SK-N-SH treated with all-trans-retinoic acid at 6 μM for 48 hours (cell line): ENCODE measurements around the gene COX4I2.
"Not testable (repeated sequence)": the region's sequence is repeated elsewhere in the genome, so short reads cannot be mapped to it uniquely, and the experiment has no call there.

Source experiments
- ATAC-seq: fragments of 200-7000 bp; cut with Tn5 transposase; 3 replicates; pipeline ENCODE4 v1.9.1; 2020; ENCODE audit warnings: mild to moderate bottlenecking, moderate library complexity
- BACH2 ChIP-seq: fragments of 250-450 bp; sonication (Bioruptor Pico); IDR thresholded peaks from 2 replicates; pipeline ENCODE4 v1.9.0; 2021; ENCODE audit warnings: mild to moderate bottlenecking, borderline replicate concordance
- CSDC2 ChIP-seq: fragments of 250-450 bp; sonication (Bioruptor Pico); IDR thresholded peaks from 2 replicates; pipeline ENCODE4 v1.5.0; 2020; ENCODE audit warnings: mild to moderate bottlenecking, moderate library complexity
- CSRNP3 ChIP-seq: fragments of 250-450 bp; sonication (Bioruptor Pico); IDR thresholded peaks from 2 replicates; pipeline ENCODE4 v1.5.1; 2021; ENCODE audit warnings: mild to moderate bottlenecking, moderate library complexity
- ESRRG ChIP-seq: fragments of 250-450 bp; sonication (Bioruptor Pico); IDR thresholded peaks from 2 replicates; pipeline ENCODE4 v1.6.1; 2021; ENCODE audit warnings: mild to moderate bottlenecking
- GLIS3 ChIP-seq: fragments of 250-450 bp; sonication (Bioruptor Pico); IDR thresholded peaks from 2 replicates; pipeline ENCODE4 v1.5.0; 2020; ENCODE audit warnings: mild to moderate bottlenecking, moderate library complexity
- ISL1 ChIP-seq: fragments of 250-450 bp; sonication (Bioruptor Pico); IDR thresholded peaks from 2 replicates; pipeline ENCODE4 v2.1.2; 2022; ENCODE audit warnings: mild to moderate bottlenecking, moderate library complexity
- OSR1 ChIP-seq: fragments of 250-450 bp; sonication (Bioruptor Pico); IDR thresholded peaks from 2 replicates; pipeline ENCODE4 v1.8.0; 2022; ENCODE audit warnings: moderate library complexity, mild to moderate bottlenecking, inconsistent platforms
- PATZ1 ChIP-seq: fragments of 250-450 bp; sonication (Bioruptor Pico); IDR thresholded peaks from 2 replicates; pipeline ENCODE4 v1.8.0; 2020; ENCODE audit warnings: mild to moderate bottlenecking, moderate library complexity, borderline replicate concordance
- POU6F1 ChIP-seq: fragments of 250-450 bp; sonication (Bioruptor Pico); IDR thresholded peaks from 2 replicates; pipeline ENCODE4 v1.8.0; 2021; ENCODE audit warnings: low read depth, mild to moderate bottlenecking, moderate library complexity, borderline replicate concordance
- PPARA ChIP-seq: fragments of 250-450 bp; sonication (Bioruptor Pico); IDR thresholded peaks from 2 replicates; pipeline ENCODE4 v1.5.0; 2020; ENCODE audit warnings: mild to moderate bottlenecking, borderline replicate concordance
- RARB ChIP-seq: fragments of 250-450 bp; sonication (Bioruptor Pico); IDR thresholded peaks from 2 replicates; pipeline ENCODE4 v1.8.0; 2021; ENCODE audit warnings: mild to moderate bottlenecking, moderate library complexity
- SNAI2 ChIP-seq: fragments of 250-450 bp; sonication (Bioruptor Pico); IDR thresholded peaks from 2 replicates; pipeline ENCODE4 v1.5.0; 2020; ENCODE audit warnings: mild to moderate bottlenecking, moderate library complexity
- TSHZ2 ChIP-seq: fragments of 250-450 bp; sonication (Bioruptor Pico); IDR thresholded peaks from 2 replicates; pipeline ENCODE4 v1.5.0; 2020; ENCODE audit warnings: mild to moderate bottlenecking, moderate library complexity
- ZC3H10 ChIP-seq: fragments of 250-450 bp; sonication (Bioruptor Pico); IDR thresholded peaks from 2 replicates; pipeline ENCODE4 v1.5.1; 2021; ENCODE audit warnings: mild to moderate bottlenecking, moderate library complexity
- ZFP3 ChIP-seq: fragments of 250-450 bp; sonication (Bioruptor Pico); IDR thresholded peaks from 2 replicates; pipeline ENCODE4 v1.5.0; 2020; ENCODE audit warnings: mild to moderate bottlenecking, moderate library complexity
- ZFP30 ChIP-seq: fragments of 450-650 bp; formaldehyde crosslinking; IDR thresholded peaks from 2 replicates; pipeline ENCODE4 v1.5.0; 2022; ENCODE audit warnings: mild to moderate bottlenecking, moderate library complexity
- ZNF565 ChIP-seq: fragments of 450-650 bp; formaldehyde crosslinking; conservative IDR thresholded peaks from 2 replicates; pipeline ENCODE4 v1.5.0; 2020; ENCODE audit warnings: low read depth, mild to moderate bottlenecking, moderate library complexity
- ZNF70 ChIP-seq: fragments of 450-650 bp; formaldehyde crosslinking; IDR thresholded peaks from 2 replicates; pipeline ENCODE4 v1.5.0; 2020; ENCODE audit warnings: mild to moderate bottlenecking, moderate library complexity
- ZNF8 ChIP-seq: fragments of 450-650 bp; formaldehyde crosslinking; IDR thresholded peaks from 2 replicates; pipeline ENCODE4 v1.5.0; 2020; ENCODE audit warnings: mild to moderate bottlenecking, moderate library complexity

The COX4I2 gene

GRCh38 chr20:31666258-31667042 lies 28.7 kb downstream of the COX4I2 start:
- no peak for TF ChIP-seq BACH2 (CRISPR knock-in tag)
- no peak for ATAC-seq

GRCh38 chr20:31667315-31668285 lies 29.9 kb downstream of the COX4I2 start:
- no peak for ATAC-seq
- TF ChIP-seq ESRRG (no peak), ZNF70 (CRISPR knock-in tag) (no peak), BACH2 (CRISPR knock-in tag) (no peak), ZC3H10 (CRISPR knock-in tag) (no peak), ZNF8 (CRISPR knock-in tag) (no peak), GLIS3 (no peak)

- ATAC-seq: not testable (repeated sequence)
These were observed 31.2 kb downstream of the COX4I2 start for GRCh38 chr20:31668944-31669343.

- ATAC-seq: no peak
- TF ChIP-seq ZNF8 (CRISPR knock-in tag) (no peak), ZFP3 (no peak), ZFP30 (no peak), RARB (CRISPR knock-in tag) (no peak)
These were observed 32.2 kb downstream of the COX4I2 start for GRCh38 chr20:31669876-31670275.

GRCh38 chr20:31670371-31671228 lies 32.9 kb downstream of the COX4I2 start:
- ATAC-seq: no peak
- no peak for TF ChIP-seq ISL1 (CRISPR knock-in tag)
- no peak for TF ChIP-seq TSHZ2 (CRISPR knock-in tag)
- no peak for TF ChIP-seq ZC3H10 (CRISPR knock-in tag)
- no peak for TF ChIP-seq PPARA
- TF ChIP-seq ZNF8 (CRISPR knock-in tag): no peak
- TF ChIP-seq GLIS3: no peak
- no peak for TF ChIP-seq ESRRG
- no peak for TF ChIP-seq SNAI2 (CRISPR knock-in tag)
- TF ChIP-seq OSR1 (CRISPR knock-in tag): no peak

- ATAC-seq: no peak
- TF ChIP-seq ZNF8 (CRISPR knock-in tag): no peak
- TF ChIP-seq PATZ1: no peak
- no peak for TF ChIP-seq TSHZ2 (CRISPR knock-in tag)
- no peak for TF ChIP-seq SNAI2 (CRISPR knock-in tag)
- TF ChIP-seq RARB (CRISPR knock-in tag): no peak
- no peak for TF ChIP-seq POU6F1 (CRISPR knock-in tag)
- no peak for TF ChIP-seq CSRNP3 (CRISPR knock-in tag)
- TF ChIP-seq CSDC2 (CRISPR knock-in tag): no peak
- no peak for TF ChIP-seq ZNF70 (CRISPR knock-in tag)
- TF ChIP-seq ISL1 (CRISPR knock-in tag): no peak
- no peak for TF ChIP-seq ZNF565
These were observed 33.6 kb downstream of the COX4I2 start for GRCh38 chr20:31671324-31671723.
